GM13976 (cell line): ENCODE results near the gene PDCD1.
A peak's percentile ranks its signal among the peaks of the same experiment; 100 is the strongest.
"Not testable (repeated sequence)": the region's sequence is repeated elsewhere in the genome, so short reads cannot be mapped to it uniquely, and the experiment has no call there.

Experiments
- DNase-seq: peaks from one replicate; pipeline ENCODE4 v3.0.0; 2012; ENCODE audit warnings: low spot score
- in situ Hi-C: fragments of 300-500 bp; cut with MboI; formaldehyde crosslinking; loops from one replicate; pipeline ENCODE4 v1.12.0; 2022; ENCODE audit warnings: low sequenced_read_pairs, mixed read lengths, inconsistent platforms; ENCODE audit not compliant: unreplicated experiment
- TF ChIP-seq, protein P1 (sequence below): IDR thresholded peaks from 2 replicates; pipeline ENCODE4 v1.5.1; 2012; ENCODE audit warnings: borderline replicate concordance, mild to moderate bottlenecking; ENCODE audit not compliant: insufficient read depth; ENCODE audit errors: extremely low read depth, missing control alignments, control extremely low read depth

The PDCD1 gene

DNA sequence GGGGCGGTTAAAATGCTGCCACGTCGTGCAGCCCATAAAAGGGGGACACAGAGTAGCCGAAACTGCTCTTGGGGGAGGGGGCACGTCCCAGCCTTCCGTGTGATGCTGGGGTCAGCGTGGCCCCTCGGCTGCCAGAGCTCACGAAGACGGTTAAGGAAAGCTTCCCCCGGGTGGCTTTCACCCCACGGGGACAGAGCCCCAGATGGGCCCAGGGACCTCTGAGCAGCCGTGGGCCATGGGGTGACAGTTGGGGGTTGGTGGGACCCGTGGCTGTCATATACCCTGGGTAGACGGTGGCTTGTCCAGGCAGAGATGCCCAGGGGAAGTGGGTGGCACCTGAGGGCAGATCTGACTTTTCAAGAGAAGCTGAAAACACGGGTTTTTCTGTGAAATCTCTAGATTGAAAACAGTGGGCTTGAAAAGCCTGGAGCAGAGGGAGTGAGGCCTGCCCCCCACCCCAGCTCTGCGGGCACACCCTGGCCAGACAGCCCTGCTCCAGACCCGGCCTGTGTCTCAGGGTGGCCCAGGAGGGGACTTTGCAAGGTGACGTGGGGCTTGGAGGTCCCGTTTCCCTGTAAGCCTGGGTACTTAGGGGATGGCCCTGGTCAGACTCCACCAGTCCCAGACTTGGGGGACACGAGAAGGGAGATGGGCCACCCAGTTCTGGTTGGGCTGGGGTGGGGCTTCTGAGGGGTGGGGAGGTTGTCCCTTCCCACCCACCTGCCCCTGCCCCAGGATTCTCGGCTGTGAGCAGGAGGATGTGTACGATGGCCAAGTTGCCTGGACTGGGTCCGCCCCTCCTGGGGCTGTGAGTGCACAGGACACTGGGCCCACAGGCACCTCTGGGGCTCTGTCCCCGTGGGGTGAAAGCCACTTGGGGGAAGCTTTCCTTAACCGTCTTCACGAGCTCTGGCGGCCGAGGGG is 49.0 kb downstream of the PDCD1 start:
- TF ChIP-seq, protein P1, sequence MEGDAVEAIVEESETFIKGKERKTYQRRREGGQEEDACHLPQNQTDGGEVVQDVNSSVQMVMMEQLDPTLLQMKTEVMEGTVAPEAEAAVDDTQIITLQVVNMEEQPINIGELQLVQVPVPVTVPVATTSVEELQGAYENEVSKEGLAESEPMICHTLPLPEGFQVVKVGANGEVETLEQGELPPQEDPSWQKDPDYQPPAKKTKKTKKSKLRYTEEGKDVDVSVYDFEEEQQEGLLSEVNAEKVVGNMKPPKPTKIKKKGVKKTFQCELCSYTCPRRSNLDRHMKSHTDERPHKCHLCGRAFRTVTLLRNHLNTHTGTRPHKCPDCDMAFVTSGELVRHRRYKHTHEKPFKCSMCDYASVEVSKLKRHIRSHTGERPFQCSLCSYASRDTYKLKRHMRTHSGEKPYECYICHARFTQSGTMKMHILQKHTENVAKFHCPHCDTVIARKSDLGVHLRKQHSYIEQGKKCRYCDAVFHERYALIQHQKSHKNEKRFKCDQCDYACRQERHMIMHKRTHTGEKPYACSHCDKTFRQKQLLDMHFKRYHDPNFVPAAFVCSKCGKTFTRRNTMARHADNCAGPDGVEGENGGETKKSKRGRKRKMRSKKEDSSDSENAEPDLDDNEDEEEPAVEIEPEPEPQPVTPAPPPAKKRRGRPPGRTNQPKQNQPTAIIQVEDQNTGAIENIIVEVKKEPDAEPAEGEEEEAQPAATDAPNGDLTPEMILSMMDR, result no peak
- peak; percentile 41 for DNase-seq
- in situ Hi-C loops, result no loop called here

DNA sequence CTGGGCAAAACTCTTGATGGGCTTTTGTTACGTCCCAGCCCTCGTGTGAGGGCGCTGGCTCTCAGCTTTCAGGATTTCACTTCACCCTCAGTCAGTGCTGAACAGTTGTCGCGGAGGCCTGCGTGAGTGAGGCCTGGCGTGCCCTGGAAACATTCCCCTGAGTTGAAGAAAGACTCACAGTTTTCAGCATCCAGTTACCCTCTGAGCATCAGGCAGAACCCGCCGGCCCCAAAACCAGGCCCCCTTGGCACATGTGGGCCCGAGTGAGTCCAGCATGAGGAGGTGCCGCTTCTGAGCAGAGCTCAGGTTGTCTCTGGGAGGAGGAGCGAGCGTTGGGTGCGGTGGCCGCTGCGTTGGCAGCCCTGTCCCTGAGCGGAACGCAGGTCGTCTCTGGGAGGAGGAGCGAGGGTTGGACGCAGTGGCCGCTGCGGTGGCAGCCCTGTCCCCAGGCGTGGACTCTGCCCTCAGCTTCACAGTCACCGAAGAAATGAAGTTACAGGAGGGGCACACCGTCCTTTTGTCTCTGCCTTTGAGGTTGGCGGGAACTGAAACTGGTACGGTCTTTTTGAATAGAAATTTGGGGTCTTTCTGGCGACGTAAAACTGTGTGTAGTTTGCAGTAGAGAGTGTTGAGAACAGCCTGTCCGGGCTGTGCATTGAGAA is 49.8 kb downstream of the PDCD1 start, which contains the start of gene NEU4:
TSS of gene NEU4 (plus strand) at position 473 of the 662 bp plus-strand sequence. CDS start 5,292 bp downstream, outside the sequence.
- DNase-seq, result no peak
- TF ChIP-seq, protein P1, result no peak
- in situ Hi-C loops, result no loop called here

DNA sequence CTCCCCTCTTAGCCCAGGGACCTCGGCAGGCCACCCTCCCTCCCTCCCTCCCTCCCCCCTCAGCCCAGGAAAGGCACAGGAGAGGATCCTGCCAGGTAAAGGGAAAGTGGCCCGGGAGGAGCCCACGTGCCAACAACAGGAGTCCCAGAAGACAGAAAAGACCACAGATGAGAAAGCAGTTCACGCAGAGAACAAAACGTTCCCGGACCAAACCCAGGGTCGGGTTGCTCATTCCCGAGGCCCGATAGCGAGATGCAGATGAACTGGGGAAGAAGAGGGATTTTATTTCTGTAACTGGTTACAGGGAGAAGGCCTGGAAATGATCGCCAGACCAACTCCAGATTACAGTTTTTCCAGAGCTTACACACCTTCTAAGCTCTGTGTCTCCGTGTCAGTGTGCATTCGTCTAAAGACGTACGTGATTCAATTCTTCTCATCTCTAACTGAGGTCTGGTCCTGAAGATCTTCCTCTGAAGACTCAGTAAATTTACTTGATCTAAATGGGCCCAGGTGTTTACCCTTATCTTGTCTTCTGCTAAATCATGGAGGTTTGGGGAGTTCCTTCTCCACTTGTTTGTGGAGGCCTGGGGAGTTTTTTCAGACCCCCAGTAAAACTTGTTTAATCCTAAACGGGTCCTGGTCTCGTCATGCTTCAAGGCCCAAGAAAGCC is 50.5 kb downstream of the PDCD1 start:
- in situ Hi-C loops, result no loop called here
- TF ChIP-seq, protein P1, result no peak
- DNase-seq, result no peak

DNA sequence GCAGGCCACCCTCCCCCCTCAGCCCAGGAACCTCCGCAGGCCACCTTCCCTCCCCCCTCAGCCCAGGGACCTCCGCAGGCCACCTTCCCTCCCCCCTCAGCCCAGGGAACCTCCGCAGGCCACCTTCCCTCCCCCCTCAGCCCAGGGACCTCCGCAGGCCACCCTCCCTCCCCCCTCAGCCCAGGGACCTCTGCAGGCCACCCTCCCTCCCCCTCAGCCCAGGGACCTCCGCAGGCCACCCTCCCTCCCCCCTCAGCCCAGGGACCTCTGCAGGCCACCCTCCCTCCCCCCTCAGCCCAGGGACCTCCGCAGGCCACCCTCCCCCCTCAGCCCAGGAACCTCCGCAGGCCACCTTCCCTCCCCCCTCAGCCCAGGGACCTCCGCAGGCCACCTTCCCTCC is 52.5 kb downstream of the PDCD1 start:
- DNase-seq, in situ Hi-C loops: not testable (repeated sequence)

DNA sequence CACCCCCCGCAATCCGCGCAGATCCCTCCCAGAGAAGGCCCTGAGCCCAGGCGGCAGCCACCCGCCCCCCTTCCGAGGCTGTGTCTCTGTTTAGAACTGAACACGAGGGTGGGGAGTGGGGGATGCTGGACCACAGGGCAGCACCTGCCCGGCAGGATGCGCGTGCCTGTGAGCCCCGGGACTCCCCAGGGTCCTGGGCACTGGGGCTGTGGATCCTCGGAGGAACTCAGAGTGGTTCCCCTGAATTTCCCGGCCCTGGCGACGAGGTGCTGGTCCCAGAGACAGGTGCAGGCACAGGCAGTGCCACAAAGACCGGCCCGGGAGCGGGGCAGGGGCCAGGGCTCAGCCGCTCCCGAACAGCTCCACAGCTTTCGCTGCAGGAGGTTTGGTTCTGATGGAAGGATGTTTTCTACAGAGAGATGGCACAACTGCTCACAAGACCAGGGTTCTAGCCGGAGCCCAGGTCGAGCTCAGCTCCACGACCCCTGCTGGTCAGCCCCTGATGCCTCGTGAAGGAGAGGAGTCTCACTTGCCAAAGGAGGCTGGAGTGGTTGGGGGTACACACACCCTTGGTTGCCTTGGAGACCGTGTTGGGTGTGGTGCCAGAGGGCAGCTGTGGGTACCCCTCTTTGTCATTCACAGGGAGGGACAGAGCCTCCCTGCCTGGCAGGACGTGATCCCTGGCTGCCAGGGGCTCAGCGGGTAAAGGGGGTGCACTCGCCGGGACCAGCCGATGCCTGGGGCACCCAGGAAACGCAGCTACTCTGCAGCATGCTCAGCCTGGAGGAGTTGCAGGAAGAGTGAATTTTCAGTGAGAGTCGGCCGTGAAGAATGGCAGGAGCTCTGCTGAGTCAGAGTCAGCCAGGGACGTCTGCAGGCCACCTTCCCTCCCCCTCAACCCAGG is 54.1 kb downstream of the PDCD1 start:
- in situ Hi-C loops, result no loop called here

DNA sequence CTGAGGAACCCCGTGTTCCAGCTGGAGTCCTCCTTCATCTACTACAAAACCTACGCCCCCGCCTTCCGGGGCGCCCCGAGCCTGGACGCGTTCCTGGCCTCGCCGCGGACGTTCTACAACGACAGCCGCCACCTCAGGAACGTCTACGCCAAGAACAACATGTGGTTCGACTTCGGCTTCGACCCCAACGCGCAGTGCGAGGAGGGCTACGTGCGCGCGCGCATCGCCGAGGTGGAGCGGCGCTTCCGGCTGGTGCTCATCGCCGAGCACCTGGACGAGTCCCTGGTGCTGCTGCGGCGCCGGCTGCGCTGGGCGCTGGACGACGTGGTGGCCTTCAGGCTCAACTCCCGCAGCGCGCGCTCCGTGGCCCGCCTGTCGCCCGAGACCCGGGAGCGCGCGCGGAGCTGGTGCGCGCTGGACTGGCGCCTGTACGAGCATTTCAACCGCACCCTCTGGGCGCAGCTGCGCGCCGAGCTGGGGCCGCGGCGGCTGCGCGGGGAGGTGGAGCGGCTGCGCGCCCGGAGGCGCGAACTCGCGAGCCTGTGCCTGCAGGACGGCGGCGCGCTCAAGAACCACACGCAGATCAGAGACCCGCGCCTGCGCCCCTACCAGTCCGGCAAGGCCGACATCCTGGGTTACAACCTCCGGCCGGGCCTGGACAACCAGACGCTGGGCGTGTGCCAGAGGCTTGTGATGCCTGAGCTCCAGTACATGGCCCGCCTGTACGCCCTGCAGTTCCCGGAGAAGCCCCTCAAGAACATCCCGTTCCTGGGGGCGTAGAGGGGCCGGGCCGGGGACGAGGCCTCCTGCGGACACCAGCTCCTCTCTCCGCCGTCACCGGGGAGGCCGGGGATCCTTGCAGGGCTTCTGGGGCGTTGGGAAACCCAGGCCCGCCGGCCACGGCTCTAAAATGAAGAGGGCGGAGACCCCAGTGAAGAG is 55.0 kb downstream of the PDCD1 start:
- DNase-seq, result peak; percentile 77
- TF ChIP-seq, protein P1, result no peak
- in situ Hi-C loops, result no loop called here

More for the DNA sequence above, 54.1 kb downstream of the PDCD1 start:
- DNase-seq, result peak; percentile 62
- TF ChIP-seq, protein P1, result peak; percentile 19
